ENCODE measurements around the gene IGLL1. TPM values are rescaled to one million over a fixed set of nuclear protein-coding genes. Genes with fewer than 3 reads are reported as not detected.
"Not testable (repeated sequence)": the region's sequence is repeated elsewhere in the genome, so short reads cannot be mapped to it uniquely, and the experiment has no call there.

The IGLL1 gene
- total RNA-seq, 1 donor: not detected

DNA sequence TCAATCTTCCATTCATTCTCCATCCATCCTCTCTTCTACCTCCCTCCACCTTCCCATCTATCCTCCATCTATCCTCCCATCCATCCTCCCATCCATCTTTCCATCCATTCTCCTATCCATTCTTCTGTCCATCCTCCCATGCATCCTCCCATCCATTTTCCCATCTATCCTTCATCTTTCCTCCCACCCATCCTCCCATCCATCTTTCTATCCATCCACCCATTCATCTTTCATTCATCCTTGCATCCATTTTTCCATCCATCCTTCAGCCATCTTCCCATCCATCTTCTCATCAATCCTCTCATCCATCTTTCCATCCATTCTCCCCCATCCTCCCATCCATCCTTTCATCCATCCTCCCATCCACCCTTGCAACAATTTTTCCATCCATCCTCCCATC is 27.5 kb downstream of the IGLL1 start:
- no peak for DNase-seq (ENCODE audit: low read depth)
- no peak overlapping the region for H3K4me3 ChIP-seq (ENCODE audit: low read depth, low read length)
- TF ChIP-seq, protein P1, sequence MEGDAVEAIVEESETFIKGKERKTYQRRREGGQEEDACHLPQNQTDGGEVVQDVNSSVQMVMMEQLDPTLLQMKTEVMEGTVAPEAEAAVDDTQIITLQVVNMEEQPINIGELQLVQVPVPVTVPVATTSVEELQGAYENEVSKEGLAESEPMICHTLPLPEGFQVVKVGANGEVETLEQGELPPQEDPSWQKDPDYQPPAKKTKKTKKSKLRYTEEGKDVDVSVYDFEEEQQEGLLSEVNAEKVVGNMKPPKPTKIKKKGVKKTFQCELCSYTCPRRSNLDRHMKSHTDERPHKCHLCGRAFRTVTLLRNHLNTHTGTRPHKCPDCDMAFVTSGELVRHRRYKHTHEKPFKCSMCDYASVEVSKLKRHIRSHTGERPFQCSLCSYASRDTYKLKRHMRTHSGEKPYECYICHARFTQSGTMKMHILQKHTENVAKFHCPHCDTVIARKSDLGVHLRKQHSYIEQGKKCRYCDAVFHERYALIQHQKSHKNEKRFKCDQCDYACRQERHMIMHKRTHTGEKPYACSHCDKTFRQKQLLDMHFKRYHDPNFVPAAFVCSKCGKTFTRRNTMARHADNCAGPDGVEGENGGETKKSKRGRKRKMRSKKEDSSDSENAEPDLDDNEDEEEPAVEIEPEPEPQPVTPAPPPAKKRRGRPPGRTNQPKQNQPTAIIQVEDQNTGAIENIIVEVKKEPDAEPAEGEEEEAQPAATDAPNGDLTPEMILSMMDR (IDR thresholded peaks at IDR 0.05; ENCODE audit: insufficient read depth, low read length): no peak

DNA sequence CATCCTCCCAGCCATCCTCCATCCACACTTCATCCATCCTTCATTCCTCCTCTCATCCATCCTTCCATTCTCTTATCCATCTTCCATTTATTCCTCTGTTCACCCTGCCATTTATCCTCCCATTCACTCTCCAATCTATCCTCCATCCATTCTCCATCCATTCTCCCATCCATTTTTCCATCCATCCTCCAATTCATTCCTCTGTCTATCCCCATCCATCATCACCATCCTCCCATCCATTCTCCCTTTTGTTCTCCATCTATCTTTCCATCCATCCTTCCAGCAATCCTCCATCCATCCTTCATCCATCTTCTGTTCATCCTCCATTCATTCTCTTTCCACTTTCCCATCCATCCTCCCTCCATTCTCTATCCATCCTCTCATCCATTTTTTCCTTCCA is 28.7 kb downstream of the IGLL1 start:
- TF ChIP-seq, protein P1 (IDR thresholded peaks at IDR 0.05; ENCODE audit: insufficient read depth, low read length): no peak

DNA sequence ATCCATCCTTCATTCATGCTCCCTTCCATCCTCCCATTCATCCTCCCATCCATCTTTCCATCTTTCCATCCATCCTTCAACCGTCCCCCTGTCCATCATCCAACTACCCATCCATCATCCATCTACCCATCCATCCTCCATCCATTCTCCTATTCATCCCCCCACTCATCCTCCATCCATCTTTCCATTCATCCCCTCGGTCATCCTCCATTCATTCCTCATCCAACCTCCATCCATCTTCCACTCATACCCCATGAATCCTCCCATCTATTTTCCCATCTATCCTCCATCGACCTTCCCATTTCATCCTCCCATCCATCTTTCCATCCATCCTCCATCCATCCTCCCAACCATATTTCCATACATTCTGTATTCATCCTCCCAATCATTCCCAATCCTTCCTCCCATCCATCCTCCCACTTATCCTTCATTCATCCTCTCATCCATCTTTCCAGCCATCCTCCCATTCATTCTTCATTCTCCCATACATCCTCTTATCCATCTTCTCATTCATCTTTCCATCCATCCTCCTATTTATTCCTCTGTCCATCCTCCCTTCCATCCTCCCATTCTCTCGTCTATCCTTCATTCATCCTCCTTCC is 29.9 kb downstream of the IGLL1 start:
- TF ChIP-seq, protein P1 (IDR thresholded peaks at IDR 0.05; ENCODE audit: insufficient read depth, low read length): no peak
- no peak overlapping the region for H3K4me3 ChIP-seq (ENCODE audit: low read depth, low read length)
- no peak for DNase-seq (ENCODE audit: low read depth)

More for the DNA sequence above, 28.7 kb downstream of the IGLL1 start:
- H3K4me3 ChIP-seq (ENCODE audit: low read depth, low read length): no peak overlapping the region
- DNase-seq (ENCODE audit: low read depth): no peak

DNA sequence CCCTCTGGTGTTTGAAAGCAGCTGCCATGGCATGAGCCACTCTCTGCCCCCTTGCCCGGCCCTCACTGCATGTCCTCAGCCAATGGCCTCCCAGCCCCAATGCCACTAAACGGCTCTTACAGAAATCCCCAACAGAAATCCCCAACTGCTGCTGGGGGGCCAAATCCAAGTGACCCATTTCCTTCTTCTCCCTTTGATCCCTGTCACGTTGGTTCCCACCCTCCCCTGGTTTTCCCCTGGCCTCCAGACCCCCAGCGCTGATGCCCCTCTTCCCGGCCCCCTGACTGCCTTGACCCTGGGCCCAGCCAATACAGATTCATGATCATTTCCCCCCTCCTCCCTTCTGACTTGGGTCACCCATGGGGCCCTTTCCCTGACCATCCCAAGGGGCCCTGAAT is 30.9 kb downstream of the IGLL1 start:
- H3K4me3 ChIP-seq (ENCODE audit: low read depth, low read length): no peak overlapping the region

DNA sequence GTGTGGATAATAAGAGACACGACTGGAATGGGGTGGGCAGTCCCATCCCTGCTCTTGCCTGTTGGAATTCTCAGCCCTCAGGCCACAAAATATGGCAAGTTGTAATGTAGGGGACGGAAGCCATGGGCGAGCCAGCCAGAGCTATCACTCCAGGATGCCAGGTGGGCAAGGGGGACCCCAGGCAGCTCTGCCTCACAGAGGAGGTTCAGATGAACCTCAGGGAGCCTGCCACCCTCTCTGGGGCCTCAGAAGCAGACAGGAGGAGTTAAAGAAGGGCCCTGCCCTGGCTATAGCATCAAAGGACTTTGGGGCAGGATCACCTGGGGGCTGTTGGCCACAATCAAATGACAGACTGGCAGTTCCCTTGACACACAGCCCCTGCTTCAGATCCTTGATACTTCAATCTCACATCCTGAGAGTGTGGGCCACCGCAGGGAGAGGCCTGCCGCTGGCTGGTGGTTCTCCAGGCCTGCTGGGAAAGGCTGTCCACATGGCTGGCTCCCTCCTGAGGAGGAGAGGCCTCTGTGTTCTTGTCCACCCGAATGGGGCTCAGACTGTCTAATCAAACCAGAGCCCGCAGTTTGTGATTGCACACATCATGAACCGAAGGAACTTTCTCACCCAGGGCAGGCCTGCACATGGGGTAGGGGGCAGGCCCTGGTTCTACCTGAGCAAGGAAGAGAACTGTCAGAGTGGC is 31.4 kb downstream of the IGLL1 start:
- DNase-seq (ENCODE audit: low read depth): no peak
- H3K4me3 ChIP-seq (ENCODE audit: low read depth, low read length): no peak overlapping the region
- TF ChIP-seq, protein P1 (IDR thresholded peaks at IDR 0.05; ENCODE audit: insufficient read depth, low read length): no peak

More for the DNA sequence above, 30.9 kb downstream of the IGLL1 start:
- no peak for DNase-seq (ENCODE audit: low read depth)
- TF ChIP-seq, protein P1 (IDR thresholded peaks at IDR 0.05; ENCODE audit: insufficient read depth, low read length): no peak

DNA sequence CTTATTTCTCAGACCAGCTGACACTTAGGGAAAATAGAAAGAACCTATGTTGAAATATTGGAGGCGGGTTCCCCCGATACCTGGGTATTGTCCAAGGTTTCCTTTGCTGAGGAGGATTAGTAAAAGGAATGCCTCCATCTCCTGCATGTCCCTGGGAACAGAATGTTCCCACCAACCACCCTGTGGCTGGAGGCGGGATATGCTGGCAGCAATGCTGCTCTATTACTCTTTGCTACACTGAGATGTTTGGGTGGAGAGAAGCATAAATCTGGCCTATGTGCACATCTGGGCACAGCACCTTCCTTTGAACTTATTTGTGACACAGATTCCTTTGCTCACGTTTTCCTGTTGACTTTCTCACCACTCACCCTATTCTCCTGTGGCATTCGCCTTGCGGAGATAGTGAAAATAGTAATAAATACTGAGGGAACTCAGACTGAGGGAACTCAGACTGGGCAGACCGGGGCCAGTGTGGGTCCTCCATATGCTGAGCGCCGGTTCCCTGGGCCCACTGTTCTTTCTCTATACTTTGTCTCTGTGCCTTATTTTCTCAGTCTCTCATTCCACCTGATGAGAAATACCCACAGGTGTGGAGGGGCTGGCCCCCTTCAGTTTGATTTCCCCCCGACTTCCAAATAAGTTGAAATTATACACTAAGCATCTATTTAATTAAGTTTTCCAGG is 32.1 kb downstream of the IGLL1 start:
- DNase-seq (ENCODE audit: low read depth): no peak
- no peak overlapping the region for H3K4me3 ChIP-seq (ENCODE audit: low read depth, low read length)
- TF ChIP-seq, protein P1 (IDR thresholded peaks at IDR 0.05; ENCODE audit: insufficient read depth, low read length): no peak

DNA sequence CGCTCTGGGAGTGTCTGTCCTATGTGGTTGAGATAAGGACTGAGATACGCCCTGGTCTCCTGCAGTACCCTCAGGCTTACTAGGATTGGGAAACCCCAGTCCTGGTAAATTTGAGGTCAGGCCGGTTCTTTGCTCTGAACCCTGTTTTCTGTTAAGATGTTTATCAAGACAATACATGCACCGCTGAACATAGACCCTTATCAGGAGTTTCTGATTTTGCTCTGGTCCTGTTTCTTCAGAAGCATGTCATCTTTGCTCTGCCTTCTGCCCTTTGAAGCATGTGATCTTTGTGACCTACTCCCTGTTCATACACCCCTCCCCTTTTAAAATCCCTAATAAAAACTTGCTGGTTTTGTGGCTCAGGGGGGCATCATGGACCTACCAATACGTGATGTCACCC is 32.7 kb downstream of the IGLL1 start:
- H3K4me3 ChIP-seq (ENCODE audit: low read depth, low read length); DNase-seq (ENCODE audit: low read depth): not testable (repeated sequence)

All from fibroblast of the aortic adventitia (primary cell).